HUES48 (cell line): ENCODE measurements around the gene WASHC4.
"Not testable (repeated sequence)": the region's sequence is repeated elsewhere in the genome, so short reads cannot be mapped to it uniquely, and the experiment has no call there.

Experiments used
- H3K27ac ChIP-seq: one replicate; pipeline ENCODE4 v1.7.0; 2013; ENCODE audit warnings: low read depth, low read length, inconsistent platforms
- H3K27me3 ChIP-seq: 2 replicates; pipeline ENCODE4 v1.6.1; 2013; ENCODE audit warnings: mild to moderate bottlenecking, low read length; ENCODE audit not compliant: control insufficient read depth, insufficient read depth
- H3K36me3 ChIP-seq: 2 replicates; pipeline ENCODE4 v1.6.1; 2013; ENCODE audit warnings: low read length; ENCODE audit not compliant: control insufficient read depth, insufficient read depth
- H3K4me1 ChIP-seq: 2 replicates; pipeline ENCODE4 v1.6.1; 2013; ENCODE audit warnings: mild to moderate bottlenecking, low read length; ENCODE audit not compliant: control insufficient read depth, insufficient read depth
- H3K4me3 ChIP-seq: 2 replicates; pipeline ENCODE4 v1.5.1; 2013; ENCODE audit warnings: mild to moderate bottlenecking, low read depth, low read length
- H3K9ac ChIP-seq: 2 replicates; pipeline ENCODE4 v1.6.1; 2013; ENCODE audit warnings: mild to moderate bottlenecking, low read depth, low read length, moderate library complexity
- H3K9me3 ChIP-seq: 2 replicates; pipeline ENCODE4 v1.6.1; 2013; ENCODE audit warnings: low read length; ENCODE audit not compliant: control insufficient read depth, insufficient read depth

WASHC4 gene

GRCh38 chr12:105168006-105168405, 60.5 kb downstream of the WASHC4 start:
- no peaks in the 10 kb centered on the region for H3K9me3 ChIP-seq
- H3K36me3 ChIP-seq: peaks cover 83% of the 10 kb centered on the region
- no peaks in the 10 kb centered on the region for H3K27me3 ChIP-seq
- no peak overlapping the region for H3K9ac ChIP-seq
- no peak overlapping the region for H3K27ac ChIP-seq
- H3K4me1 ChIP-seq: no peaks in the 10 kb centered on the region
- H3K4me3 ChIP-seq: no peak overlapping the region

GRCh38 chr12:105170139-105170538, 62.6 kb downstream of the WASHC4 start:
- Histone ChIP-seq H3K36me3 (peaks cover 76% of the 10 kb centered on the region), H3K9me3 (no peaks in the 10 kb centered on the region), H3K27ac (no peak overlapping the region), H3K4me3 (no peak overlapping the region), H3K9ac (no peak overlapping the region), H3K4me1 (no peaks in the 10 kb centered on the region), H3K27me3 (no peaks in the 10 kb centered on the region)

- Histone ChIP-seq H3K36me3 (peaks cover 69% of the 10 kb centered on the region), H3K9ac (no peak overlapping the region), H3K9me3 (no peaks in the 10 kb centered on the region), H3K27me3 (no peaks in the 10 kb centered on the region), H3K27ac (no peak overlapping the region), H3K4me3 (no peak overlapping the region), H3K4me1 (no peaks in the 10 kb centered on the region)
These were observed 64.3 kb downstream of the WASHC4 start for GRCh38 chr12:105171691-105172436.

- Histone ChIP-seq H3K4me3 (no peak overlapping the region), H3K27ac (no peak overlapping the region), H3K9ac (no peak overlapping the region), H3K36me3 (peaks cover 38% of the 10 kb centered on the region), H3K4me1 (no peaks in the 10 kb centered on the region), H3K9me3 (no peaks in the 10 kb centered on the region), H3K27me3 (no peaks in the 10 kb centered on the region)
These were observed 68.0 kb downstream of the WASHC4 start for GRCh38 chr12:105175397-105175990.

GRCh38 chr12:105177208-105177607, 69.7 kb downstream of the WASHC4 start:
- Histone ChIP-seq H3K9me3 (no peaks in the 10 kb centered on the region), H3K4me1 (no peaks in the 10 kb centered on the region), H3K4me3 (no peak overlapping the region), H3K9ac (no peak overlapping the region), H3K36me3 (peaks cover 35% of the 10 kb centered on the region), H3K27me3 (no peaks in the 10 kb centered on the region), H3K27ac (no peak overlapping the region)

GRCh38 chr12:105179114-105179513, 71.6 kb downstream of the WASHC4 start:
- H3K9me3 ChIP-seq, H3K4me3 ChIP-seq, H3K27ac ChIP-seq, H3K27me3 ChIP-seq, H3K9ac ChIP-seq, H3K4me1 ChIP-seq: not testable (repeated sequence)
- peaks cover 20% of the 10 kb centered on the region for H3K36me3 ChIP-seq

GRCh38 chr12:105183406-105183805, 75.9 kb downstream of the WASHC4 start:
- H3K27ac ChIP-seq, H3K9ac ChIP-seq, H3K27me3 ChIP-seq, H3K4me3 ChIP-seq, H3K9me3 ChIP-seq, H3K4me1 ChIP-seq: not testable (repeated sequence)
- peaks cover 43% of the 10 kb centered on the region for H3K36me3 ChIP-seq

GRCh38 chr12:105183976-105184375, 76.4 kb downstream of the WASHC4 start:
- not testable (repeated sequence) for H3K4me3 ChIP-seq, H3K27me3 ChIP-seq, H3K27ac ChIP-seq, H3K9ac ChIP-seq, H3K4me1 ChIP-seq, H3K9me3 ChIP-seq
- H3K36me3 ChIP-seq: peaks cover 44% of the 10 kb centered on the region

GRCh38 chr12:105189293-105189692, 81.8 kb downstream of the WASHC4 start:
- no peaks in the 10 kb centered on the region for H3K4me1 ChIP-seq
- no peak overlapping the region for H3K9ac ChIP-seq
- no peak overlapping the region for H3K27ac ChIP-seq
- H3K27me3 ChIP-seq: no peaks in the 10 kb centered on the region
- peaks cover 92% of the 10 kb centered on the region for H3K36me3 ChIP-seq
- no peaks in the 10 kb centered on the region for H3K9me3 ChIP-seq
- H3K4me3 ChIP-seq: no peak overlapping the region

GRCh38 chr12:105190530-105190929, 83.0 kb downstream of the WASHC4 start:
- Histone ChIP-seq H3K9ac (no peak overlapping the region), H3K27ac (no peak overlapping the region), H3K4me3 (no peak overlapping the region), H3K27me3 (no peaks in the 10 kb centered on the region), H3K36me3 (peaks cover 88% of the 10 kb centered on the region), H3K9me3 (no peaks in the 10 kb centered on the region), H3K4me1 (no peaks in the 10 kb centered on the region)

GRCh38 chr12:105192624-105193225, 85.2 kb downstream of the WASHC4 start:
- Histone ChIP-seq H3K9me3 (no peaks in the 10 kb centered on the region), H3K36me3 (peaks cover 73% of the 10 kb centered on the region), H3K27me3 (no peaks in the 10 kb centered on the region), H3K9ac (no peak overlapping the region), H3K27ac (no peak overlapping the region), H3K4me1 (no peaks in the 10 kb centered on the region), H3K4me3 (no peak overlapping the region)
